MV-4-11 (cell line): ENCODE data around the gene ATCAY.

Source experiments
- DNase-seq: peaks from one replicate; lab custom pipeline; 2025; lab: John Stamatoyannopoulos, UW

ATCAY gene

GRCh38 chr19:3970313-3970807 lies 89.9 kb downstream of the ATCAY start:
- no peak for DNase-seq

GRCh38 chr19:3970808-3971598 lies 90.5 kb downstream of the ATCAY start, which contains the start of gene DAPK3:
TSS of gene DAPK3 (minus strand) at chr19:3971099. CDS start at chr19:3969735, 1,364 bp downstream.
- DNase-seq, result peak; percentile 98

DNA sequence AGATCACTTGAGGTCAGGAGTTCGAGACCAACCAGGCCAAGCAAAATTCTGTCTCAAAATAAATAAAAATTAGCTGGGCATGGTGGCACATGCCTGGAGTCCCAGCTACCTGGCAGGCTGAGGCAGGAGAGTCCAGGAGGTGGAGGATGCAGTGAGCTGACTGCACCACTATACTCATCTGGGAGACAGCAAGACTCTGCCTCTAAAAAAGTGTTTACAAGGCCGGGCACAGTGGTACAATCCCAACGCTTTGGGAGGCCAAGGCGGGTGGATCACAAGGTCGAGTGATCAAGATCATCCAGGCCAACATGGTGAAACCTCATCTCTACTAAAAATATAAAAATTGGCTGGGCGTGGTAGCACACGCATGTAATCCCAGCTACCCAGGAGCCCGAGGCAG lies 94.7 kb downstream of the ATCAY start:
- DNase-seq, result no peak

DNA sequence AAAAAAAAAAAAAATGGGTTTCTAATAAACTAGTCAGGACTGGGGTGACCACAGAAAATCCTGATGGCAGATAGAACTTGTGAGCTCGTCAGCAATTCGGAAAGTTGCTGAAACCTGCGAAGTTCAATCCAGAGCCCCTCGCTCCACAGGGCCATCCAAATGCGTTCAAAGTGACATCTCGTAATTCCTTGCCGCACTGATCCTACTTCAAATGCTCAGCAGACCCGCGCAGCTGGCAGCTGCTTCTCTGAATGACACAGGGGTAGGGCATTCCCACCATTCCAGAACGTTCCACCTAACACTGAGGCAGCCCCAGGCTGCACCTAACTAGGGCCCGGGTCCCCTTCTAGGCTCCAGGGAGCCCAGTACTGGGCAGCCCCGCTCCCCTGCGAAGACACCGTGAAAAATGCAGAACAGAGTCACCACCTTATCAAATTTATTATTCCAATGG lies 95.2 kb downstream of the ATCAY start:
- DNase-seq, result no peak

- DNase-seq, result no peak
Measured at GRCh38 chr19:3976495-3977241, 96.2 kb downstream of the ATCAY start.
